ENCODE data around the gene SSMEM1. TPM values are rescaled to one million over a fixed set of nuclear protein-coding genes. Genes with fewer than 3 reads are reported as not detected.

Gene SSMEM1
- total and polyA plus RNA-seq, 2 donors (not counting 1 experiment from before 2014, with no cell fraction given), result not detected

- Mint-ChIP-seq H3K9me3 (ENCODE audit: insufficient read depth) (peaks cover 2% of the 10 kb centered on the region), H3K27ac (no peak overlapping the region), H3K4me1 (no peaks in the 10 kb centered on the region), H3K4me3 (no peak overlapping the region), H3K27me3 (peaks cover 7% of the 10 kb centered on the region)
- CTCF ChIA-PET, result no interaction called here
- Histone ChIP-seq H3K79me2 (ENCODE audit: control insufficient read depth, insufficient read depth, low read length) (no peaks in the 10 kb centered on the region), H3K27ac (ENCODE audit: low read length in 2 of 2) (no peak overlapping the region), H2AFZ (ENCODE audit: insufficient read depth, low read depth, low read length, poor library complexity, severe bottlenecking) (no peak overlapping the region), H3K27me3 (replicated peaks in 1 of 4; ENCODE audit: control extremely low read depth in 1 of 4, control insufficient read depth in 3 of 4, insufficient read depth in 4 of 4, low read length in 3 of 4) (peaks cover 0 to 11% (median 0%) of the 10 kb centered on the region in 4 experiments), H3K9ac (ENCODE audit: low read length) (no peak overlapping the region), H3K4me3 (ENCODE audit: control extremely low read depth in 1 of 5, extremely low read depth in 1 of 5, insufficient read depth in 1 of 5, low read depth in 2 of 5, low read length in 4 of 5) (no peak overlapping the region), H3K36me3 (replicated peaks in 1 of 2; ENCODE audit: control extremely low read depth in 1 of 2, control insufficient read depth in 1 of 2, extremely low read depth in 1 of 2, insufficient read depth in 2 of 2, low read length in 1 of 2) (no peaks in the 10 kb centered on the region), H4K20me1 (ENCODE audit: control insufficient read depth, insufficient read depth, low read length, poor library complexity, severe bottlenecking) (no peaks in the 10 kb centered on the region), H3K9me3 (ENCODE audit: control extremely low read depth in 1 of 3, control insufficient read depth in 2 of 3, insufficient read depth in 1 of 3, low read length in 2 of 3) (peaks cover 3 to 42% (median 23%) of the 10 kb centered on the region in 3 donors), H3K4me2 (replicated peaks; ENCODE audit: low read depth, low read length, poor library complexity, severe bottlenecking) (no peak overlapping the region), H3K4me1 (ENCODE audit: control insufficient read depth in 2 of 2, insufficient read depth in 2 of 2, low read length in 2 of 2) (no peaks in the 10 kb centered on the region)
- intact Hi-C loops (cut with micrococcal nuclease), result no loop called here
- DNase-seq, result no peak
- POLR2A ChIA-PET, result no interaction called here
- ATAC-seq (ENCODE audit: low read depth), result no peak
- TF ChIP-seq CTCF (IDR thresholded peaks at IDR 0.05), result no peak
- TF ChIP-seq EZH2 (IDR thresholded peaks at IDR 0.05; ENCODE audit: borderline replicate concordance, insufficient read depth, low read depth, low read length, poor library complexity, severe bottlenecking), result no peak
- WGBS (ENCODE audit: insufficient coverage), result no CpG with 5 or more reads among the region's 1 CpG
Observed at GRCh38 chr7:130258494-130259078, 50.9 kb downstream of the SSMEM1 start.

- H3K9ac ChIP-seq (ENCODE audit: low read length), result no peak overlapping the region
- H3K79me2 ChIP-seq (ENCODE audit: control insufficient read depth, insufficient read depth, low read length), result no peaks in the 10 kb centered on the region
- ChIA-PET CTCF (interaction anchor here (1.3 kb wide), 1 partner anchor 496 kb away, joined by 3 read pairs; no protein-coding TSS in a partner anchor), POLR2A (no interaction called here)
- H3K27ac ChIP-seq (ENCODE audit: low read length in 2 of 2), result no peak overlapping the region
- DNase-seq (no peak), ATAC-seq (ENCODE audit: low read depth) (no peak)
- no peak overlapping the region for H3K4me2 ChIP-seq (replicated peaks; ENCODE audit: low read depth, low read length, poor library complexity, severe bottlenecking)
- H3K4me1 ChIP-seq (ENCODE audit: control insufficient read depth in 2 of 2, insufficient read depth in 2 of 2, low read length in 2 of 2), result no peaks in the 10 kb centered on the region
- no peaks in the 10 kb centered on the region for H3K4me1 Mint-ChIP-seq
- no peak overlapping the region for H2AFZ ChIP-seq (ENCODE audit: insufficient read depth, low read depth, low read length, poor library complexity, severe bottlenecking)
- H3K27me3 Mint-ChIP-seq, result peaks cover 21% of the 10 kb centered on the region
- no peak overlapping the region for H3K4me3 Mint-ChIP-seq
- H3K27ac Mint-ChIP-seq, result no peak overlapping the region
- peaks cover 2% of the 10 kb centered on the region for H3K9me3 Mint-ChIP-seq (ENCODE audit: insufficient read depth)
- TF ChIP-seq EZH2 (IDR thresholded peaks at IDR 0.05; ENCODE audit: borderline replicate concordance, insufficient read depth, low read depth, low read length, poor library complexity, severe bottlenecking) (no peak), CTCF (IDR thresholded peaks at IDR 0.05) (no peak)
- WGBS (ENCODE audit: insufficient coverage), result 53% methylated on average over 2 of the region's 2 CpGs
- no peak overlapping the region for H3K4me3 ChIP-seq (ENCODE audit: control extremely low read depth in 1 of 5, extremely low read depth in 1 of 5, insufficient read depth in 1 of 5, low read depth in 2 of 5, low read length in 4 of 5)
- H4K20me1 ChIP-seq (ENCODE audit: control insufficient read depth, insufficient read depth, low read length, poor library complexity, severe bottlenecking), result no peaks in the 10 kb centered on the region
- H3K27me3 ChIP-seq (replicated peaks in 1 of 4; ENCODE audit: control extremely low read depth in 1 of 4, control insufficient read depth in 3 of 4, insufficient read depth in 4 of 4, low read length in 3 of 4), result no peaks in the 10 kb centered on the region
- peaks cover 3 to 19% (median 13%) of the 10 kb centered on the region in 3 donors for H3K9me3 ChIP-seq (ENCODE audit: control extremely low read depth in 1 of 3, control insufficient read depth in 2 of 3, insufficient read depth in 1 of 3, low read length in 2 of 3)
- no peaks in the 10 kb centered on the region for H3K36me3 ChIP-seq (replicated peaks in 1 of 2; ENCODE audit: control extremely low read depth in 1 of 2, control insufficient read depth in 1 of 2, extremely low read depth in 1 of 2, insufficient read depth in 2 of 2, low read length in 1 of 2)
- intact Hi-C loops (cut with micrococcal nuclease), result no loop called here
Observed at GRCh38 chr7:130262448-130262847, 54.8 kb downstream of the SSMEM1 start.

Measured in B cell (primary cell).